Measurements from ENCODE around the gene RTKN2.
"Not testable (repeated sequence)": the region's sequence is repeated elsewhere in the genome, so short reads cannot be mapped to it uniquely, and the experiment has no call there.

Gene RTKN2

DNA sequence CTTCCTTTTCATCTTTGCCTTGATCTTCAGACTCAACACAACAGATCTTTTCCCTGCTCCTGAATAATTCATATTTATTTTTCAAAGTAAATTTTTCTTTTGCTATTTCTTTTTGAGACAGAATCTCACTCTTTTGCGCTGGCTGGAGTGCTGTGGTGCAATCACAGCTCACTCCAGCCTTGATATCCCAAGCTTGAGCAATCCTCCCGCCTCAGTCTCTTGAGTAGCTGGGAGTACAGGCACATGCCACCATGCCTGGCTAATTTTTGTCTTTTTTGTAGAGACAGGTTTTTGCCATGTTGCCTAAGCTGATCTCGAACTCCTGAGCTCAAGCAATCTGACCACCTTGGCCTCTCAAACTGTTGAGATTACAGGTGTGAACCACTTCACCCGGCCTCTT is 9.2 kb downstream of the RTKN2 start:
- DNase-seq, result no peak

GRCh38 chr10:62258926-62259325 is 9.7 kb downstream of the RTKN2 start:
- DNase-seq, result no peak

DNA sequence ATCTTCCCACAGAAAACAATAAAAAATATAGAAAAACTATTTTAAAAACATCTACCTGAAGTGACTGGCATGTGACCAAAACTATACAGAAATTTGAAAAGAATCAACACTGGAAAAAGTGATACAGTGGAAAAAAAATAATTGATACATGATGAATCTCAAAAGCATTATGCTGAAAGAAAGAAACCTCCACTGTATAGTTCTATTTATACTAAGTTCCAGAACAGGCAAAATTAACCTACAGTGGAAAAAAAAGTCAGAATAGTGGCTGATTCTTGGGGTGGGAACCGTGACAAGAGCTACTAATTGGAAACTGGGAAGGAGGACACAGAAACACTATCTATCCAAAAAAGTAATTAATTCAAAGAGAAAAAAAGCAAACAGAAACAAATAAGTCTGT is 14.9 kb downstream of the RTKN2 start:
- no peak for DNase-seq

GRCh38 chr10:62252051-62252450 is 16.6 kb downstream of the RTKN2 start:
- no peak for DNase-seq

DNA sequence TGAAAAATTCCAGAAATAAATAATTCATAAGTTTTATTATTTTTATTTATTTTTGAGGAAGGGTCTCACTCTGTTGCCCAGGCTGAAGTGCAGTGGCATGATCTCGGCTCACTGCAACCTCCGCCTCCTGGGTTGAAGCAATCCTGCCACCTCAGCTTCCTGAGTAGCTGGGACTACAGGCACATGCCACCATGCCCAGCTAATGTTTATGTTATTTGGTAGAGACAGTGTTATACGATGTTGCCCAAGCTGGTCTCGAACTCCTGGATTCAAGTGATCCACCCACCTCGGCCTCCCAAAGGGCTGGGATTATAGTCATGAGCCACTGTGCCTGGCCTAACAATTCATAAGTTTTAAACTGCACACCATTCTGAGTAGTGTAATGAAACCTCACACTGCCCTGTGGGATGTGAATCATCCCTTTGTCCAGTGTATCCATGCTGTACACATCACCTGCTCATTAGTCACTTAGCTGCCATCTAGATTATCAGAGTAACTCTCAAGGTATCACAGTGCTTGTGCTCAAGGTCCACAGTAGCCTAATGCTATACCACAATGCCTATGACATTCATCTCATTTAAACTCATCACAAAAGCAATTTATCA is 17.9 kb downstream of the RTKN2 start:
- DNase-seq, result no peak

- DNase-seq, result no peak
These were observed 18.7 kb downstream of the RTKN2 start for GRCh38 chr10:62249957-62250356.

GRCh38 chr10:62248465-62248864 is 20.2 kb downstream of the RTKN2 start:
- DNase-seq, result no peak

GRCh38 chr10:62244785-62245467 is 23.7 kb downstream of the RTKN2 start:
- peak; percentile 9 for DNase-seq

- no peak for DNase-seq
These were observed 24.6 kb downstream of the RTKN2 start for GRCh38 chr10:62244088-62244487.

DNA sequence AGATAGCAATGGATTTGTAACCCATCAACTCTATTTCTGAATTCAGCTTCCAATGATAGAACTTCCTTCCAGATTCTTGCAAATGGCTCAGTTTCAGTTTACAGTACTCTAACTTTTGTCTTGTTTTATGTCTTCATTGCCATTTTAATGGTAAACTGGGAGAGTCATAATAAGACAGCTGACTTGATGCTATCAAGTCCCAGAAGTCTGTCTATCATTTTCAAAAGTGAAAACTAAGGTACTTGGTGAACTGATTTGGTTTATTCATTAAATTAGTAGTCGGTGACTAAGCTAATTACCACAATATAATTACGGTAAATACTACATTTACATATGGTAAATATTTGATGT is 25.0 kb downstream of the RTKN2 start:
- no peak for DNase-seq

DNA sequence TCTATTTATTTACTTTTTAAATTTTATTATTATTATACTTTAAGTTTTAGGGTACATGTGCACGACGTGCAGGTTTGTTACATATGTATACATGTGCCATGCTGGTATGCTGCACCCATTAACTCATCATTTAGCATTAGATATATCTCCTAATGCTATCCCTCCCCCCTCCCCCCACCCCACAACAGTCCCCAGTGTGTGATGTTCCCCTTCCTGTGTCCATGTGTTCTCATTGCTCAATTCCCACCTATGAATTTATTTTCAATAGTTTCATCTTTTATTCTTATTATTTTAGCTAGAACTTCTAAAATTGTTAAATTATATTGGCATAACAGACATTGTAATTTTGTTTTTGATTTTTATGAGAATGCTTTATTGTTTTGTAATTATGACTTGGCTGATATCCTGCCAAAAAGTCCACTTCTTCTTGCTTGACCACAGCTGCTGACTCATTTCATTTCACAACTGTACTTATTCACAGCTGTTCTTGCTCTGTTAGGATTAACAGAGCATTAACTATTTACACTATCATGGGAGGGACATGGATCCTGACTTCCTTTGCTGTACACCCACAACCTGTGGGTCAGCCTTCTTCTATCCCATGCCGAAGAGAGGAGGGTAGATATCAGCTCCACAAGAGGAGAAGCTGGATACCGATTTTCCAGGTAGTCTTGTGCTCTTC is 25.5 kb downstream of the RTKN2 start:
- DNase-seq, result not testable (repeated sequence)

- DNase-seq, result not testable (repeated sequence)
These were observed 27.1 kb downstream of the RTKN2 start for GRCh38 chr10:62241521-62241920.

GRCh38 chr10:62239994-62240393 is 28.6 kb downstream of the RTKN2 start:
- no peak for DNase-seq

DNA sequence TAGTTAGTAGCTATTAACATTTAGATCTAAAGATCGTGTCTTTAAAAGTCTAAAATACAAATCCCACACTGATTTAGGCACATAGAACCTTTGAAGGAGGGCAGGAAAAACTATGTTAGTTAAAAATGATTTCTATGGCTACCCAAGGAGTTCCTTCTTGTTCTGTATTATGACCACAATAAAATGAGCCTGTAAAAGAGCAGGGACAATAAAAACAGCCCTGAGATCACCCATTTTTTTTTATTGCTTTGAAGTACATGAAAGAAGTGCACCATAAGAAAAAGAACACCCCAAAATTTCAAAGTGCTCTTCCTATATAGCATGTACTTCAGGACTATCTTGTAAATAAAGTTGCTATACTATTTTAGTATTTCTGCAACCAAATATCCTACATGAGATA is 29.8 kb downstream of the RTKN2 start:
- DNase-seq, result no peak

- DNase-seq, result no peak
These were observed 30.7 kb downstream of the RTKN2 start for GRCh38 chr10:62237966-62238365.

GRCh38 chr10:62237506-62237905 is 31.1 kb downstream of the RTKN2 start:
- no peak for DNase-seq

DNA sequence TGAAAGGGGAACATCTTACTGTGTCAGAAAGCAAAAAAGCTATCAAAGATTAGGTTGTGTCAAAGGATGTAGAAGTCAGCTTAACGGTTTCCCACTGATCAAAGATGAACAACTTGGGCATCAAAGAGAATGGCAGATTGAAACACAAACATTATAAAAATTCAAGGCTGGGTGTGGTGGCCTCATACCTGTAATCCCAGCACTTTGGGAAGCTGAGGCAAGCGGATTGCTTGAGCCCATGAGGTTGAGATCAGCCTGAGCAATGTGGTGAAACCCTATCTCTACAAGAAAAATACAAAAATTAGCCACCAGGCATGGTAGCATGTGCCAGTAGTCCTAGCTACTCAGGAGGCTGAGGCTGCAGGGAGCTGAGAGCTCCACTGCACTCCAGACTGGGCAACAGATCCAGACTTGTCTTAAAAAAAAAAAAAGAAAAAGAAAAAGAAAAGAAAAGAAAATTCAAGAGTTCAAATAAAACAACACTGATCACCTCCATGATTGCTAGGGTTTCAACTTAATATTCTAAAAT is 34.5 kb downstream of the RTKN2 start:
- no peak for DNase-seq

GRCh38 chr10:62233356-62234076 is 35.1 kb downstream of the RTKN2 start:
- no peak for DNase-seq

GRCh38 chr10:62231805-62232204 is 36.8 kb downstream of the RTKN2 start:
- no peak for DNase-seq

GRCh38 chr10:62231371-62231770 is 37.3 kb downstream of the RTKN2 start:
- DNase-seq, result no peak

DNA sequence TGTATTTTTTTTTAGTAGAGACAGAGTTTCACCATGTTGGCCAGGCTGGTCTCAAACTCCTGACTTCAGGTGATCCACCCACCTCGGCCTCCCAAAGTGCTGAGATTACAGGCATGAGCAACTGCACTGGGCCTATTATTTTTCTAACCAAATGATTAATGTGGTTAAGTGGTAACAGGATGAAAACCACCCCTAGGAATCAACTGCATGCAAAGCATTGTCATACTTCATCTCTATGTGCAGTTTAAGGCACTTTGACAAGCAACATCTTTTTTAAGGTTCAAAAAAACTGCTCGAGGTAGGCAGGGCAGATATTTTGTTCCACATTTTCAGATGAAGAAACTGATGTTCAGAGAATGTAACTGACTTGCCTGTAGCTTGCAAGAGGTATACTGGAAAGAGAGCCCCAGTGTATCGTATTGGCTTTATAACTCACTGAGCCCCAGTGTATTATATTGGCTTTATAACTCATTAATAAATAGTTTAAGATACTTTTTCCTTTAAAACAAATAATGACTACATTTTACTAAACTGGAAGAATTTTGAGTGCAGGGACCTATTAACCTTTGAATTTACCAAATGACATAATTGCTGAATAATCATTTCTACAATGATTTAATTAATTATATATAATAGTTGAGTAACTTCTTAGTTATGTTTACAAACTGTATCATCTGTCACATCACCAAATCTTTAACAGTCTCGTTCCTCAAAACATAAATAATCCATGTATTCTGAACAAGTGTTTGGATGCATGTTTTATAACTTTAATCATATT is 38.1 kb downstream of the RTKN2 start:
- no peak for DNase-seq

GRCh38 chr10:62225362-62225761 is 43.3 kb downstream of the RTKN2 start:
- no peak for DNase-seq

- DNase-seq, result no peak
These were observed 44.0 kb downstream of the RTKN2 start for GRCh38 chr10:62224606-62225005.
